ENCODE results near the gene CNN1.

Gene CNN1

GRCh38 chr19:11578258-11579142 is 39.8 kb downstream of the CNN1 start:
- no peak for TF ChIP-seq CTCF (conservative IDR thresholded peaks at IDR 0.05; ENCODE audit: low read depth, low read length)
- peak overlapping the region; percentile 45 for H3K4me3 ChIP-seq (ENCODE audit: low read length)
- no peak for DNase-seq (ENCODE audit: low read depth)

- no peak overlapping the region for H3K4me3 ChIP-seq (ENCODE audit: low read length)
- TF ChIP-seq CTCF (conservative IDR thresholded peaks at IDR 0.05; ENCODE audit: low read depth, low read length): no peak
- no peak for DNase-seq (ENCODE audit: low read depth)
These were observed 41.5 kb downstream of the CNN1 start for GRCh38 chr19:11580116-11580515.

GRCh38 chr19:11581740-11582139 is 43.1 kb downstream of the CNN1 start:
- no peak overlapping the region for H3K4me3 ChIP-seq (ENCODE audit: low read length)
- DNase-seq (ENCODE audit: low read depth): no peak
- TF ChIP-seq CTCF (conservative IDR thresholded peaks at IDR 0.05; ENCODE audit: low read depth, low read length): no peak

GRCh38 chr19:11586331-11586730 is 47.7 kb downstream of the CNN1 start:
- no peak for DNase-seq (ENCODE audit: low read depth)
- no peak for TF ChIP-seq CTCF (conservative IDR thresholded peaks at IDR 0.05; ENCODE audit: low read depth, low read length)
- no peak overlapping the region for H3K4me3 ChIP-seq (ENCODE audit: low read length)

- no peak for DNase-seq (ENCODE audit: low read depth)
- TF ChIP-seq CTCF (conservative IDR thresholded peaks at IDR 0.05; ENCODE audit: low read depth, low read length): peak; percentile 89
- no peak overlapping the region for H3K4me3 ChIP-seq (ENCODE audit: low read length)
These were observed 48.8 kb downstream of the CNN1 start for GRCh38 chr19:11587302-11587974.

- TF ChIP-seq CTCF (conservative IDR thresholded peaks at IDR 0.05; ENCODE audit: low read depth, low read length): no peak
- no peak for DNase-seq (ENCODE audit: low read depth)
- H3K4me3 ChIP-seq (ENCODE audit: low read length): no peak overlapping the region
These were observed 49.5 kb downstream of the CNN1 start for GRCh38 chr19:11587975-11588631.

Measured in retinal pigment epithelial cell (primary cell).